Left renal cortex interstitium (tissue), 4 donors: ENCODE measurements around the gene KLHL25. TPM values are rescaled to one million over a fixed set of nuclear protein-coding genes. Genes with fewer than 3 reads are reported as not detected.

Experiments used
- DNase-seq, 4 donors: peaks; one replicate each; pipeline ENCODE4 v3.0.0-alpha.2; 2013; ENCODE audit warnings: low read depth in 4 of 4, low spot score in 2 of 4, missing footprints in 1 of 4
- polyA plus RNA-seq, 4 donors: library from polyadenylated mRNA; unstranded; fragments of 120-200 nt; gene quantifications; one replicate each; pipeline ENCODE4 v1.2.1, GENCODE V29; 2013; ENCODE audit not compliant: insufficient read length in 4 of 4

The KLHL25 gene
- polyA plus RNA-seq, 4 donors: 9.5 to 15.7 (median 13.9) TPM

DNA sequence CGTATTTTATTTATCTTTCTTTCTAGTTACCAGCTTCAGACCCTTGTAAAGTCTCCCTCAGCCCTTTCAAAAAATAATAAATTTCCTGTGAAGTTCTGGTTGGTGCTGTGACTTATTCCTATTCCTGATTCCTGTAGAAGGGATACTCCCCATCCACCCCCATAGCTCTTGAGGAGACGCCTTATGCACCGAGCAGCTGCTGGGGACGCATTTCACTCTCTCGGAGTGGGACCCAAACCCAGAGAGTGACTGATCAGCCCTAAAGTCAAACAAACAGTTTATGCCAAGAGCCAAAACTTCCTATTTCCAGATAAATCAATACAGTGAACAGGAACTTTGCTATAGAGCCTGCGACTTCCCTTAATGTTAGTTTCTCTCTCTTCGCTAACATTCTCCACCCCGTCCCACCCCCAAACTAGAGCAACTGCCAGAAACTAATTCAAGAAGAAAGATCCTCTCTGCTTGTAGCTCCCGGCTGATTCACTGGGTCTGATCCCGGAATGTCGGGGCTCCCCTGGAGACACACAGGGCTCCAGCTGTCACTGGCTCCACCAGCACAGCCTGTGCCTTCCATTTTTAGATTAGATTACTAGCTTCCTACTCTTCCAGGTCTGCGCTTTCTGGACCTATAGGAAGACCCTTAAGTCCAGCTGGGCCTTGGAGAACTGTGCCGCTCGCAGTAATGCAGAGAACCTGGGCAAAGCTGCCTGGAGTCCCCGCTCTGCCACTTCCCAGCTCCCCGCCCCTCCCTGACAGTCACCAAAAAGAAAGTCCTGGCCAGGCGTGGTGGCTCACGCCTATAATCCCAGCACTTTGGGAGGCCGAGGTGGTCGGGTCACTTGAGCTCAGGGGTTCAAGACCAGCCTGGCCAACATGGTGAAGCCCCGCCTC lies 45.2 kb downstream of the KLHL25 start:
- no peak for DNase-seq

DNA sequence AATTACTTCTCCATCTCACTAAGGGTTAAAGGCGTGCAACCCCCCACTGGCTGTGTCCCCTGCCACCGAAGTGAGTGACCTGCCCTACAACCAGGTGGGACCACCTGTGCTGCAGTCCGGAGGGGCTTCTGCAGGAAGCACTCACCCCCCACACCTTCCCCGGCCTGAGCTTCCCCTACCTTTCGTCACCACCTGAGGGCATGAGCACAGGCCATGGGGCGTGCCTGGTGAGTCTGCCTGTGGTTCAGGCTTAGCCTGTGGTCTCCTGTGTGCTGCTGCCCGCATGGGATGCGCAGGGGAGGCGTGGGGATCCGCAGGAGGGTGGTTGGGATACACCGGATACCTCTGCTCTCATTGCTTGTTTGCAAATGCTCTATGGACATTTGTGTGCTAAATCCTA lies 46.0 kb downstream of the KLHL25 start:
- no peak for DNase-seq

DNA sequence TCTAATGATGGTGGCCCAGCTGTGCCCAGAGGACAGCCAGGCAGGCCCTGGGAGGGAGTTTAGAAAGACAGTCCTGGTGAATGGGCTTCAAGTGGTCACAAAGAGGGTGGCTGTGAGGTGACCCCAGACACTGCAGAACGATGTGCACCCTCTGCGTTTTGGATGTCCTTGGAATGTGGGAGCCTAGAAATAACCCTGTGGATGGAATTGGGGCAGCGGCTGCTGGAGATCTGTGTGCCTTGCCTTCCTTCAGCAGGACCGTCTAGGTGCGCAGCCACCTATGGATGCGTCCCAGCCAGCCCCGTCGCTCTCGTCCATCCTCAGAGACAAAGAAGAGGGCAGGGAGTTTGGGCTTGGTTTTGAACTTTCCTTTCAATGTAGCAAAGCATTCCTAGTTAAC lies 46.5 kb downstream of the KLHL25 start:
- no peak for DNase-seq

GRCh38 chr15:85746641-85747040 lies 48.1 kb downstream of the KLHL25 start:
- no peak for DNase-seq

- no peak for DNase-seq
Measured at GRCh38 chr15:85745525-85746150, 49.1 kb downstream of the KLHL25 start.

GRCh38 chr15:85745023-85745422 lies 49.7 kb downstream of the KLHL25 start:
- no peak for DNase-seq

DNA sequence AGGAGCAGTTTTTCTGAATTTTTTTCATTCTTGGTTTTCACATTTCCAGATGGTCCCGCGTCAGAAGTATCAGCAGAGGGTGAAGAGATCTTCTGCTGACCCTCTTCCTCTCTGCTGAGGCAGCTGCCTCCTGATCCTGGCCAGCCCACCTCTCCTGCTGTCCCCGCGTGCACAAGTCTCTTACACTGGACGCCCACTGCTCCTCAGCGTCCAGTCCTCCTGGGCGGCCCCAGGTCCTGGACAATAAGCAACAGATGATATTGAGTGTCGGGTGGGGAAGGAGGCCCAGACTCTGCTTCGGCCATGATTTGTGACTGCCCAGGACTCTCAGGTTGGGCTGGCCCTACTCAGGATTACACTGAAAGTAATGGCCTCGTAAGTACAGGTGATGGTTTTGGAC lies 50.1 kb downstream of the KLHL25 start:
- no peak for DNase-seq

DNA sequence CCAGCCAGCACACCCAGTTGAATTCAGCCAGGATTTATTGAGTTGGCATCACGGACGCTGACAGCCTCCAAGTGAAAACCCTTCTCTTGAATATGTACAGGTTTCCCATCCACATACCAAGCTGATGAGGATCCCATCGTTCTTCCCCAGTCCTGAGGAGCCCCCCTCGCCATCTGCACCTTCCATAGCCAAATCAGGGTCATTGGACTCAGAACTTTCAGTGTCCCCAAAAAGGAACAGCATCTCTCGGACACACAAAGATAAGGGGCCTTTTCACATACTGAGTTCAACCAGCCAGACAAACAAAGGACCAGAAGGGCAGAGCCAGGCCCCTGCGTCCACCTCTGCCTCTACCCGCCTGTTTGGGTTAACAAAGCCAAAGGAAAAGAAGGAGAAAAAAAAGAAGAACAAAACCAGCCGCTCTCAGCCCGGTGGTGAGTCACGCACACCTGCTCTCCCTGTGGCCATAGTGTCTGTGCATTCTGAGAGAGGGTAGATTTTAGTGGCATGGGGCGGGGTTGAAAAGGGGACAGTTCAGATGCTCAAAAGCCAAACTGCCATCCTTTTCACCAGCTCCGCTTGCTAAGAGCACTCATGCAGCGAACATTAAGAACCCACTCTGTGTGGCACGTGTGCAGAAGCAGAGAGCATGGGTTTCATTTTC lies 51.2 kb downstream of the KLHL25 start:
- no peak for DNase-seq

- DNase-seq: no peak
Measured at GRCh38 chr15:85742186-85742821, 52.4 kb downstream of the KLHL25 start.

DNA sequence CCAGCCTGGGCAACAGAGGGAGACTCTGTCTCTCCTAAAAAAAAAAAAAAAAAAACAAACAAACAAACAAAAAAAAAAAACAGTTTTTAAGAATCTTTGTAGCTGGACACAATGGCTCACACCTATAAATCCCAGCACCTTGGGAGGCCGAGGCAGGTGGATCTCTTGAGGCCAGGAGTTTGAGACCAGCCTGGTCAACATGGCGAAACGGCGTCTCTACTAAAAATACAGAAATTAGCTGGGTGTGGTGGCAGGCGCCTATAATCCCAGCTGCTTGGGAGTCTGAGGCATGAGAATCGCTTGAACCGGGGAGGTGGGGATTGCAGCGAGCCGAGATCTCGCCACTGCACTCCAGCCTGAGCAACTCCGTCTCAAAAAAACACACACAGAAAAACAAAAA lies 53.1 kb downstream of the KLHL25 start:
- DNase-seq: no peak

DNA sequence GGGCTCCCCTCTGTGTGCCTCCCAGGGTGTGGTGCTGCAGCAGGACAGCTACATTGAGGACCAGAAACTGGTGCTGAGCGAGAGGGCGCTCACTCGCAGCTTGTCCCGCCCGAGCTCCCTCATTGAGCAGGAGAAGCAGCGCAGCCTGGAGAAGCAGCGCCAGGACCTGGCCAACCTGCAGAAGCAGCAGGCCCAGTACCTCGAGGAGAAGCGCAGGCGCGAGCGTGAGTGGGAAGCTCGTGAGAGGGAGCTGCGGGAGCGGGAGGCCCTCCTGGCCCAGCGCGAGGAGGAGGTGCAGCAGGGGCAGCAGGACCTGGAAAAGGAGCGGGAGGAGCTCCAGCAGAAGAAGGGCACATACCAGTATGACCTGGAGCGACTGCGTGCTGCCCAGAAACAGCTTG lies 53.7 kb downstream of the KLHL25 start:
- DNase-seq: no peak

- DNase-seq: no peak
Measured at GRCh38 chr15:85737061-85737460, 57.7 kb downstream of the KLHL25 start.

DNA sequence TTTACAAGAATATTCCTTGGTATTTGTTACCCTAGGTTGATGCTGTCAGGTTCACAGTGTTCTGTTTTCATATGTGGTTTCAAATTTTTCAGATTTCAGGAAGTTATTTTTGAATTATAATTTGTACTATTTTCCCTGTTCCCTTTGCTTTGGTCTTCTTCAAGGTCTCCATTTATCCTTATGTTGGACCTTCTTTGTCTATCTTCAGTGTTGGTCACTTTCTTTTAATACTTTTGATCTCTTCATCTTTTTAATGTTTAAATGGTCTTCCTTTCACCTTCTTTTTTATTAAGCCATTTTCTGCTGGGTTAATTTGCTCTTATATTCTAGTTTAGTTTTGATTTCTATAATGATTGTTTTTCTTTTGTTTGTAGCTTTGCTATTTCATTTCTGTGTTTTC lies 61.3 kb downstream of the KLHL25 start:
- DNase-seq: no peak

DNA sequence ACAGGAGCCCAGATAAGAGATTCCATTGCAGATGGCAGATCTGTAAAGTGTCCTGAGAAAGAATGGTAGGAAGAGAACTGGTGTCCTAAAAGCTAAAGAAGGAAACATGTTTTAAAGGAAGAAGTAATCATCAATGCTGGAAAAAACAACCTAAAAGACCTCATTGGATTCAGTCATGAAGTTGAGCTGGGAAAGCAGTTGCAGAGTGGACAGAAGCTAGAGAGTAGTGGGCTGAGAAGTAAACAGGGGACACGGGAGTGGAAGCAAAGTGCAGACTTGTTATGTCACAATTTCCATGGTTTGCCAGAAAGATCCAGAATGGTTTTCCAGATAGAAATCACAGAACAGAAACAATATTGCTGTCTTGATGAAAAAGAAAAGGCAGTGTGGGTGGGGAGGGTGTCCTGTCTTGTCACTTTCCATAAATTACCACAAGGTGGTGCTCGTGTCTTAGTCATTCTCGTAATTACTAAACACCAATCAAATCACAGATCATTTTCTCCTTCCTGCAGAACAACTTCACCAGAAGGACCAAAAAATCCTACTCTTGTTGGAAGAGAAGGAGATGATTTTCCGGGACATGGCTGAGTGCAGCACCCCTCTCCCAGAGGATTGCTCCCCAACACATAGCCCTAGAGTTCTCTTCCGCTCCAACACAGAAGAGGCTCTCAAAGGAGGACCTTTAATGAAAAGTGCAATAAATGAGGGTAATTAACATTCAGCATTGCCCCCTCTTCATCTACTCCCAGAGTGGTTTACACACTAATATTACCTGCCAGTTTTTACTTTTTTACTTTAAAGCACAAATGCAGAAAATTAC lies 64.5 kb downstream of the KLHL25 start:
- DNase-seq: no peak

GRCh38 chr15:85727068-85727467 lies 67.7 kb downstream of the KLHL25 start:
- no peak for DNase-seq

GRCh38 chr15:85726454-85726853 lies 68.3 kb downstream of the KLHL25 start:
- no peak for DNase-seq

GRCh38 chr15:85725564-85725963 lies 69.2 kb downstream of the KLHL25 start:
- DNase-seq: no peak

GRCh38 chr15:85725019-85725418 lies 69.7 kb downstream of the KLHL25 start:
- DNase-seq: no peak

DNA sequence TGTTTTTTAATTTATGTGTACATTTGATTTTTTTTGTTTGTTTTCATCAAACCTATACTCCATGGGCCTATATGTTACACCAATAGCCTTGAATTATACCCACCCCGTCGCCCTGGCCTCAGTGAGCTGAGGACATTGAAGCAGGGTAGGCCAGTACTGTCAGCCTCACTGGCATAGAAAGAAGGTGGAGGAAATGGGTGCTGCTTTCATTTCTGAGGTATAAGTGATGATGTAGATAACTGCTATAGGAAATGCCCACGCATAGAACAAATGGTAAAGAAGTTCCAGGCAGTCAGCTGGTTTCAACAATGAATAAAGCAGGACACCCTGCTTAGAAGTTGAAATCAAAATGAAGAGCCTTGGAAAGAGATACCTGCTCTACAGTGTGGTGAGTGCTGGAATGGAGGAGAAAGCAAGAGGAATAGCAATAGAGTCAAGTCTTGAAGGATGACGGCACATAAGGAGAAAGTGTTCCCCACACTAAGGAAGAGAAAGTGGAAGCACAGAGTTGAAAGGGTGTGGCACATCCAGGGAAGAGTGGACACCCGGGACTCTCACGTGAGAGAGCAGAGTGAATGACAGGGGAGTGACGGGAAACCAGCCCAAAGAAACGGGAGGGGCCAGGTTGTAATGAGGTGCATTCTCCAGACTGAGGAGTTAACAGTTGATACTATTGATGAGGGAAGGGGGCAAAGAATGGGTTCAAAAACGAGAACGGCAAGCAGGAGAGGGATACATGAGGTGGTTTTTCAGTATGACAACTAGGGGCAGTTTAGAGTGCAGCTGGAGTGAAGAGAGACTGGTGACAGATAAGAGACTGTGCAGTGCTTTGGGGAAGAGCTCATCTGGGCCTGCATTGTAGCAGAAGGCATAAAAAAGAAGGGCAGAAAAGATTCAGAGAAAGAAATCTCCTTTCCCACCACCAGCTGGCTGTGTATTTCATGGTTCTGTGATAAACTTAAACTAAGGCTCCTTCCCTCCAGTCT lies 70.5 kb downstream of the KLHL25 start:
- DNase-seq: no peak
